SU-DHL-6 (cell line): ENCODE results near the gene JAML.

Source experiments
- H2AFZ ChIP-seq: fragments of 200-600 bp; sonication (generic); 2 replicates; pipeline ENCODE4 v1.6.1; 2014; ENCODE audit warnings: low read depth, mild to moderate bottlenecking, moderate library complexity, mixed read lengths, antibody characterized with exemption, low read length; ENCODE audit not compliant: severe bottlenecking
- H3F3A ChIP-seq: fragments of 200-600 bp; shearing (Covaris generic); 2 replicates; pipeline ENCODE4 v1.6.0; 2016; ENCODE audit warnings: antibody characterized with exemption, mild to moderate bottlenecking; ENCODE audit not compliant: insufficient read depth
- H3K27ac ChIP-seq: fragments of 200-600 bp; sonication (generic); 2 replicates; pipeline ENCODE4 v1.5.1; 2016; ENCODE audit warnings: low read depth, mild to moderate bottlenecking, low read length, moderate library complexity, mixed read lengths
- H3K27me3 ChIP-seq: fragments of 200-600 bp; sonication (generic), shearing (Covaris generic); 2 replicates; pipeline ENCODE4 v1.6.0; 2014; ENCODE audit warnings: mild to moderate bottlenecking, low read length
- H3K36me3 ChIP-seq: fragments of 200-600 bp; sonication (generic); 2 replicates; pipeline ENCODE4 v1.6.1; 2014; ENCODE audit warnings: mild to moderate bottlenecking, low read length, mixed read lengths
- H3K4me2 ChIP-seq: fragments of 300-600, 200-600 bp; shearing (Covaris generic), sonication (generic); 2 replicates; pipeline ENCODE4 v1.6.0; 2014; ENCODE audit warnings: low read length, low read depth, mild to moderate bottlenecking; ENCODE audit not compliant: poor library complexity, severe bottlenecking
- H3K4me3 ChIP-seq: fragments of 200-600 bp; sonication (generic); 2 replicates; pipeline ENCODE4 v1.5.1; 2014; ENCODE audit warnings: antibody characterized with exemption, low read length, mild to moderate bottlenecking, mixed read lengths; ENCODE audit not compliant: insufficient read depth, poor library complexity, severe bottlenecking
- H3K79me2 ChIP-seq: fragments of 200-600 bp; sonication (generic); 2 replicates; pipeline ENCODE4 v1.6.1; 2014; ENCODE audit warnings: mild to moderate bottlenecking, low read length, moderate library complexity; ENCODE audit not compliant: insufficient read depth
- H3K9ac ChIP-seq: fragments of 200-600 bp; sonication (generic); 2 replicates; pipeline ENCODE4 v1.7.0; 2014; ENCODE audit warnings: mild to moderate bottlenecking, low read length
- H3K9me2 ChIP-seq: fragments of 200-600 bp; sonication (generic); replicated peaks from 2 replicates; pipeline ENCODE4 v1.6.1; 2014; ENCODE audit warnings: low read length; ENCODE audit not compliant: insufficient read depth
- H3K9me3 ChIP-seq: fragments of 200-600 bp; sonication (generic); 2 replicates; pipeline ENCODE4 v1.6.1; 2014; ENCODE audit warnings: low read length, mixed read lengths; ENCODE audit not compliant: insufficient read depth
- H4K20me1 ChIP-seq: fragments of 200-600 bp; sonication (generic); 2 replicates; pipeline ENCODE4 v1.6.1; 2014; ENCODE audit warnings: low read depth, mild to moderate bottlenecking, antibody characterized with exemption, low read length, moderate library complexity, mixed read lengths
- EZH2phosphoT487 ChIP-seq: fragments of 200-600 bp; sonication (generic), shearing (Covaris generic); conservative IDR thresholded peaks from 2 replicates; pipeline ENCODE4 v1.6.1; 2018; ENCODE audit warnings: mild to moderate bottlenecking, antibody characterized with exemption, low read length, moderate library complexity, mixed read lengths
- TF ChIP-seq, protein P1 (sequence below): fragments of 200-600 bp; sonication (generic); IDR thresholded peaks from one replicate; pipeline ENCODE4 v1.5.1; 2017; ENCODE audit warnings: antibody characterized with exemption, mild to moderate bottlenecking, low read length, moderate library complexity; ENCODE audit not compliant: insufficient read depth, poor library complexity, severe bottlenecking

The JAML gene

DNA sequence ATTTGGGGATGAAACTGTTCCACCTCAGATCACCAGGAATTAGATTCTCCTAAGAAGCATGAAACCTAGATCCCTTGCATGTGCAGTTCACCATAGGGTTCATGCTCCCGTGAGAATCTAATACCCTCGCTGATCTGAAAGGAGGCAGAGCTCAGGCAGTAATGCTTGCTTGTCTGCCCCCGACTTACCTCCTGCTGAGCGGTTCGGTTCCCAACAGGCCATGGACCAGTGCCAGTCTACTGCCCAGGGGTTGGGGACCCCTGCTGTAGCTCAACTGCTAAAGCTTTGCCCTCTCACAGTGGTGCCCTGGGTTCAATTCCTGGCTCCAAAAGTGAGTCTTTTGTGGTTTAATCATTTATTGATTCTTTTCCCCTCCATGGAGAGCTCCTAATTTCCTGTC, 3.4 kb downstream of the JAML start:
- TF ChIP-seq, protein P1, sequence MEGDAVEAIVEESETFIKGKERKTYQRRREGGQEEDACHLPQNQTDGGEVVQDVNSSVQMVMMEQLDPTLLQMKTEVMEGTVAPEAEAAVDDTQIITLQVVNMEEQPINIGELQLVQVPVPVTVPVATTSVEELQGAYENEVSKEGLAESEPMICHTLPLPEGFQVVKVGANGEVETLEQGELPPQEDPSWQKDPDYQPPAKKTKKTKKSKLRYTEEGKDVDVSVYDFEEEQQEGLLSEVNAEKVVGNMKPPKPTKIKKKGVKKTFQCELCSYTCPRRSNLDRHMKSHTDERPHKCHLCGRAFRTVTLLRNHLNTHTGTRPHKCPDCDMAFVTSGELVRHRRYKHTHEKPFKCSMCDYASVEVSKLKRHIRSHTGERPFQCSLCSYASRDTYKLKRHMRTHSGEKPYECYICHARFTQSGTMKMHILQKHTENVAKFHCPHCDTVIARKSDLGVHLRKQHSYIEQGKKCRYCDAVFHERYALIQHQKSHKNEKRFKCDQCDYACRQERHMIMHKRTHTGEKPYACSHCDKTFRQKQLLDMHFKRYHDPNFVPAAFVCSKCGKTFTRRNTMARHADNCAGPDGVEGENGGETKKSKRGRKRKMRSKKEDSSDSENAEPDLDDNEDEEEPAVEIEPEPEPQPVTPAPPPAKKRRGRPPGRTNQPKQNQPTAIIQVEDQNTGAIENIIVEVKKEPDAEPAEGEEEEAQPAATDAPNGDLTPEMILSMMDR = no peak
- no peak for TF ChIP-seq EZH2phosphoT487
- no peaks in the 10 kb centered on the region for H3K9me3 ChIP-seq
- no peaks in the 10 kb centered on the region for H3K27me3 ChIP-seq
- no peaks in the 10 kb centered on the region for H3K9me2 ChIP-seq
- no peaks in the 10 kb centered on the region for H3K79me2 ChIP-seq
- no peak overlapping the region for H2AFZ ChIP-seq
- H3K36me3 ChIP-seq = no peaks in the 10 kb centered on the region
- H4K20me1 ChIP-seq = no peaks in the 10 kb centered on the region
- H3K4me2 ChIP-seq = no peak overlapping the region
- peaks cover 6% of the 10 kb centered on the region for H3F3A ChIP-seq
- no peak overlapping the region for H3K4me3 ChIP-seq
- H3K9ac ChIP-seq = no peak overlapping the region
- no peak overlapping the region for H3K27ac ChIP-seq

DNA sequence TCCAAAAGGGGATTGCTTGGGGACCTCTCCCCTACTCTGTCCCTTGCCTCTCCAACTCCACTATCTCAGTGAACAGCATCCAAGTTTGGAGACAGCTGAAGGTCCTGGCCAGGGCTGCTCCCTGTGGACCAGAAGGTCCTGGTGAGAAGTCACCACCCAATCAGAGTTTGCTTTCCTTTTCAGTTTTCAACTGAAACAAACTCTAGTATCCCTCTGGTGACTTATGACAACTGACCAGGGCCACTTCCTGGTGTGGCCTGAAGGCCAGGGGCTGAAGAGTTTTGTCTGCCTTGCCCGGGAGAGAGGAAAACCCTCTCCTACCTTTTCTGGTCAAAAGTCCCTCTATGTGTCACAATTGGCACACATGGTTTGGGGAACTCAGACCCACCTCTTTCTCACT, 5.1 kb downstream of the JAML start:
- Histone ChIP-seq H3K36me3 (no peaks in the 10 kb centered on the region), H3K27me3 (no peaks in the 10 kb centered on the region), H3K4me3 (no peak overlapping the region), H3F3A (peaks cover 3% of the 10 kb centered on the region), H4K20me1 (no peaks in the 10 kb centered on the region), H3K4me2 (no peak overlapping the region), H2AFZ (no peak overlapping the region), H3K9me3 (no peaks in the 10 kb centered on the region), H3K27ac (no peak overlapping the region), H3K9ac (no peak overlapping the region), H3K9me2 (no peaks in the 10 kb centered on the region), H3K79me2 (no peaks in the 10 kb centered on the region)
- no peak for TF ChIP-seq EZH2phosphoT487

DNA sequence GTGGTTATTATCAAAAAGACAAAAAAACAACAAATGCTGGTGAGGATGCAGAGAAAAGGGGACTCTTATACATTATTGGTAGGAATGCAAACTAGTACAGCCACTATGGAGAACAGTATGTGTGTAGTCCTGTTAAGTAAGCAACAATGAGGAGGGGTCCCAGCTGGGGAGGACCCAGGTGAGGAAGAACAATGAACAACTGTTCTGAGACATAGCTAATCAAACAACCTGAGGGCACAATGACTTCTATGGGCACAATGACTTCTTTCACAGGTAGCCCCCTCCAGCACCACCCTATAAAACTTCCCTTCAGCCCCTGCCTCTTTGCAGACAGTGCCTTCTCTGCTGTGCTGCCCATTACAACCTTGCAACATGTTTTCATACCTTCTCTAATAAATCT, 5.6 kb downstream of the JAML start:
- Histone ChIP-seq H3F3A (no peaks in the 10 kb centered on the region), H3K79me2 (no peaks in the 10 kb centered on the region), H3K4me3 (no peak overlapping the region), H3K36me3 (no peaks in the 10 kb centered on the region), H3K9me3 (no peaks in the 10 kb centered on the region), H3K9ac (no peak overlapping the region), H3K27ac (no peak overlapping the region), H2AFZ (no peak overlapping the region), H4K20me1 (no peaks in the 10 kb centered on the region), H3K27me3 (no peaks in the 10 kb centered on the region), H3K9me2 (no peaks in the 10 kb centered on the region), H3K4me2 (no peak overlapping the region)
- no peak for TF ChIP-seq EZH2phosphoT487
- TF ChIP-seq, protein P1 = no peak

DNA sequence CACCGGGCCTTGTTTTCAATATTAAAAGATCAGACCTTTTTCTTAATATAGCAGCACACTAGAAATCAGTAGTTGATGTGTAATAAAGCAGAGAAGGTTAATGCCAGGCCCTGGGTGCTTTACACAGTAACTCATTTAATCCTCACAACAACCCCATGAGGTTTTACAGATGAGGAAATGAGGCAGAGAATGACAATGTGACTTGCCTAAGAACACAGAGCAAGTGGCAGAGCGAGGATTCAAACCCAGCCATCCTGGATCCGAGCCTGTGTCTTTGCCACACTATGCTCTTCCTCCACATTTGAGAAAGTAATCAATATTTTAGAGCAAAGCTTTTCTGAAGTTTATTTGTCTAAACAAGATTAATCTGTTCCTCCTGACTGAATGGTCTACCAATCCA, 7.2 kb downstream of the JAML start:
- H3K79me2 ChIP-seq = no peaks in the 10 kb centered on the region
- no peaks in the 10 kb centered on the region for H3K9me2 ChIP-seq
- no peak for TF ChIP-seq EZH2phosphoT487
- TF ChIP-seq, protein P1 = no peak
- no peaks in the 10 kb centered on the region for H3K36me3 ChIP-seq
- no peaks in the 10 kb centered on the region for H4K20me1 ChIP-seq
- no peak overlapping the region for H3K4me2 ChIP-seq
- H3K27ac ChIP-seq = no peak overlapping the region
- no peaks in the 10 kb centered on the region for H3K9me3 ChIP-seq
- no peak overlapping the region for H2AFZ ChIP-seq
- H3F3A ChIP-seq = no peaks in the 10 kb centered on the region
- no peaks in the 10 kb centered on the region for H3K27me3 ChIP-seq
- no peak overlapping the region for H3K4me3 ChIP-seq
- H3K9ac ChIP-seq = no peak overlapping the region
